ENCODE data around the gene DOCK2. TPM values are rescaled to one million over a fixed set of nuclear protein-coding genes. Genes with fewer than 3 reads are reported as not detected.
A peak's percentile ranks its signal among the peaks of the same experiment; 100 is the strongest.

The DOCK2 gene
- total and polyA plus RNA-seq, 9 of the 15 experiments (the other 6 are each of a cell fraction or from before 2014, with no cell fraction given), result 4.5 to 42.6 (median 20.5) TPM

GRCh38 chr5:170006021-170006420 is 368.9 kb downstream of the DOCK2 start:
- H4K20me1 ChIP-seq (replicated peaks; ENCODE audit: control insufficient read depth, insufficient read depth, low read length), result 0 out of 2 replicates have a peak, but pooled peaks cover 2% of the 10 kb centered on the region
- DNase-seq (ENCODE audit: extremely low read depth in 1 of 4, low spot score in 3 of 4) (no peak), FAIRE-seq (no peak), ATAC-seq (no peak)
- no peaks in the 10 kb centered on the region for H3K9me3 ChIP-seq (replicated peaks; ENCODE audit: control insufficient read depth, insufficient read depth, low read depth, low read length)
- H3K4me2 ChIP-seq (ENCODE audit: insufficient read depth, low read length), result no peak overlapping the region
- no peaks in the 10 kb centered on the region for H3K79me2 ChIP-seq (ENCODE audit: control insufficient read depth, insufficient read depth, low read length)
- CTCF ChIA-PET (ENCODE audit: low intra/inter-chr PET ratio), result no interaction called here
- 8% methylated on average over 6 of the region's 6 CpGs for WGBS (ENCODE audit: insufficient coverage, low coverage, missing lambda C conversion rate)
- POLR2A ChIA-PET, result interaction anchor here (0.6 kb wide), 1 partner anchor 347 kb away, joined by 3 read pairs; no protein-coding TSS in a partner anchor
- no peak for TF ChIP-seq FOXA3 (CRISPR knock-in tag; conservative IDR thresholded peaks at IDR 0.05 in 1 of 2, IDR thresholded peaks at IDR 0.05 in 1 of 2)
- TF ChIP-seq GATAD2B (IDR thresholded peaks at IDR 0.05; ENCODE audit: borderline replicate concordance), result no peak
- TF ChIP-seq XRCC4 (IDR thresholded peaks at IDR 0.05; ENCODE audit: extremely low read depth, insufficient read depth, insufficient read length), result no peak
- TF ChIP-seq RFX1 (IDR thresholded peaks at IDR 0.05), result peak; percentile 29; the same call in 1 of the 2 replicates
- no peak for TF ChIP-seq SIX5 (IDR thresholded peaks at IDR 0.05; ENCODE audit: borderline replicate concordance in 1 of 2, insufficient read depth in 1 of 2, low read depth in 1 of 2, low read length in 2 of 2)
- TF ChIP-seq NFE2 (IDR thresholded peaks at IDR 0.05; ENCODE audit: low read depth), result 0 out of 2 replicates have a peak, but pooled peaks have one; percentile 17
- TF ChIP-seq ATF7 (IDR thresholded peaks at IDR 0.05), result no peak
- no peak for TF ChIP-seq RBM17 (IDR thresholded peaks at IDR 0.05; ENCODE audit: borderline replicate concordance, low read depth, low read length)
- TF ChIP-seq TCF7L2 (IDR thresholded peaks at IDR 0.05; ENCODE audit: low read depth, low read length), result no peak
- TF ChIP-seq FOXP4 (CRISPR knock-in tag; IDR thresholded peaks at IDR 0.05; ENCODE audit: borderline replicate concordance), result no peak
- no peak for TF ChIP-seq ZNF134 (CRISPR knock-in tag; conservative IDR thresholded peaks at IDR 0.05)
- no peak overlapping the region for H3K27ac ChIP-seq (ENCODE audit: extremely low read depth, low read depth, low read length)
- H3K36me3 ChIP-seq (ENCODE audit: control insufficient read depth, insufficient read depth, low read length), result no peaks in the 10 kb centered on the region
- intact Hi-C loops (cut with micrococcal nuclease), result no loop called here
- in situ Hi-C loops (cut with MboI), result no loop called here
- BruUV-seq (replicated peaks), result no TSS peak
- H3K9me1 ChIP-seq (ENCODE audit: control insufficient read depth, insufficient read depth, low read length), result no peaks in the 10 kb centered on the region
- no peak overlapping the region for H2AFZ ChIP-seq (ENCODE audit: low read depth, low read length)
- H3K4me1 ChIP-seq (replicated peaks in 1 of 2; ENCODE audit: control insufficient read depth in 2 of 2, insufficient read depth in 2 of 2, low read length in 2 of 2), result no peaks in the 10 kb centered on the region
- H3K27me3 ChIP-seq (ENCODE audit: control insufficient read depth in 2 of 2, insufficient read depth in 2 of 2, low read length in 2 of 2), result no peaks in the 10 kb centered on the region
- H3K4me3 ChIP-seq, result no peak overlapping the region
- no peak overlapping the region for H3K9ac ChIP-seq (ENCODE audit: insufficient read depth in 1 of 2, low read depth in 2 of 2, low read length in 2 of 2)

Data from K562 (cell line).